Fibroblast of the conjunctiva (primary cell): ENCODE measurements around the gene PPIP5K1.

Experiments
- DNase-seq: peaks from one replicate; pipeline ENCODE4 v3.0.0-alpha.2; 2010; ENCODE audit warnings: low read depth

Gene PPIP5K1

DNA sequence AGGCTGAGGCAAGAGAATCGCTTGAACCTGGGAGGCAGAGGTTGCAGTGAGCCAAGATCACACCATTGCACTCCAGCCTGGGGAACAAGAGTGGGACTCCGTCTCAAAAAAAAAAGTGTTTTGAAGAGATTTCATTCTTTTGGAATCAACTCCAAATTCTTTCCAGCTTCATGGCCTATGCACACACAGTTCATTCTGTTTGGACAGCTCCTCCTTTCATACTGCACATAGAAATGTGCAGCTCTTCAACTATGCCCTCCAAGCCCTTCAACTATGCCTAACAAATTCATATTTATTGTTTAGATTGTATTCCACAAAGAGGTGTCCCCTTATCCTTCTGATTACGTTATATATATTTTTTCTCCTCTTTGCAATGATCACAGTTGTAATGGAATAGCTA, 101.2 kb downstream of the PPIP5K1 start:
- no peak for DNase-seq

DNA sequence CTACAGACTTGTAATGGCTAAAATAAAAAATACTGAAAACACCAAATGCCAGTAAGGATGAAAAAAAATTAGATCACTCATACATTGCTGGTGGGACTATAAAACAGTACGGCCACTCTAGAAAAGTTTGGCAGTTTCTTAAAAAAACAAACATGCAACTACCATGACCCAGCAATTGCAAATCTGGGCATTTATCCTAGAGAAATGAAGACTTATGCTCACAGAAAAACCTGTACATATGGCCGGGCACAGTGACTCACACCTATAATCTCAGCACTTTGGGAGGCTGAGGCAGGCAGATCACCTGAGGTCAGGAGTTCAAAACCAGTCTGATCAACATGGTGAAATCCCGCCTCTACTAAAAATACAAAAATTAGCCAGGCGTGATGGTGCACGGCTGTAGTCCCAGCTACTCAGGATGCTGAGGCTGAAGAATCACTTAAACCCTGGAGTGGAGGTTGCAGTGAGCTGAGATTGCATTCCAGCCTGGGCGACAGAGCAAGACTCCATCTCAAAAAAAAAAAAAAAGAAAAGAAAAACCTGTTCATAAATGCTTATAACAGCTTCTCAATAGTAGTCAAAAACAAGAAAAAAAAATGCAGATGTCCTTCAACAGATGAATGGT, 102.6 kb downstream of the PPIP5K1 start:
- no peak for DNase-seq

DNA sequence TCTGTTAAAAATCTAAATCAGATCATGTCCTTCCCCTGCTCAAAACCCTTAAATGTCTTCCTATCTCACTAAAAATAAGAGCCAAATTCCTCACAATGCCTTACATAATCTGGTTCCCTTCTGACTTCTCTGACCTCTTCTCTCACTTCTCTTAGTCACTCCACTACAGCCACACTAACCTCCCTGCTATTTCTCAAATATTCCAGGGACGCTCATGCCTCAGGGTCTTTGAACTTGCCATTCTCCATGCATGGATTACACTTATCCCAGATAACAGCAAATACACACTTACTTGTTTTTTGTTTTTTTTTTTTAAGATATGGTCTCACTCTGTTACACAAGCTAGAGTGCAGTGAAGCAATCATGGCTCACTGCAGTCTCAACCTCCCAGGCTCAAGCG, 105.6 kb downstream of the PPIP5K1 start:
- DNase-seq = no peak
